Measurements from ENCODE around the gene DTNBP1.
A peak's percentile ranks its signal among the peaks of the same experiment; 100 is the strongest.
"Not testable (repeated sequence)": the region's sequence is repeated elsewhere in the genome, so short reads cannot be mapped to it uniquely, and the experiment has no call there.

Gene DTNBP1

DNA sequence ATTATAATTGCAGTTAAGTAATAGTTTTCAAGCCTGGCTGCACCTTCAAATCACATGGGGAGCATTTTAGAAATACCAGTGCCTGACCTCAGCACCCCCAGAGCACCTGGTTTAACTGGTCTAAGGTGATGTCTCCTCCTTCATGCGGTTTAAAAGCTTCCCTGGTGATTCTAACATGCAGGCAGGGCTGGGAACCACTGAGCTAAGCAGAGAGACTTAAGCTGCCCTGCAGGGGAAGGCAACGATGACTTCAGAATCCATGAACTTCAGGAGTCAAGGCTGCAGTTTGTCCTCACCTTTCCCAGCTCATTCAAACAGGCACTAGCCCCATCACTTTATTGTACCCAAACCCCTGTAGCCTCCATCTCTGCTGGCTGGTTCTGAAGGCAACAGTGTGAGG, 6.1 kb upstream of the DTNBP1 start:
- H3K9ac ChIP-seq (ENCODE audit: low read depth in 1 of 2, low read length in 2 of 2), result no peak overlapping the region
- H3K4me3 ChIP-seq (ENCODE audit: low read length in 2 of 2), result no peak overlapping the region
- H3K27me3 ChIP-seq (ENCODE audit: control insufficient read depth in 2 of 2, insufficient read depth in 2 of 2, low read length in 2 of 2), result no peaks in the 10 kb centered on the region
- H3K9me3 ChIP-seq (ENCODE audit: control insufficient read depth in 2 of 2, low read length in 2 of 2), result no peaks in the 10 kb centered on the region
- no peaks in the 10 kb centered on the region for H3K36me3 ChIP-seq (ENCODE audit: control insufficient read depth in 2 of 2, insufficient read depth in 2 of 2, low read length in 2 of 2)
- H3K27ac ChIP-seq (ENCODE audit: low read depth in 2 of 2, low read length in 2 of 2), result no peak overlapping the region
- H3K4me1 ChIP-seq (ENCODE audit: control insufficient read depth in 2 of 2, insufficient read depth in 2 of 2, low read length in 2 of 2), result no peaks in the 10 kb centered on the region

DNA sequence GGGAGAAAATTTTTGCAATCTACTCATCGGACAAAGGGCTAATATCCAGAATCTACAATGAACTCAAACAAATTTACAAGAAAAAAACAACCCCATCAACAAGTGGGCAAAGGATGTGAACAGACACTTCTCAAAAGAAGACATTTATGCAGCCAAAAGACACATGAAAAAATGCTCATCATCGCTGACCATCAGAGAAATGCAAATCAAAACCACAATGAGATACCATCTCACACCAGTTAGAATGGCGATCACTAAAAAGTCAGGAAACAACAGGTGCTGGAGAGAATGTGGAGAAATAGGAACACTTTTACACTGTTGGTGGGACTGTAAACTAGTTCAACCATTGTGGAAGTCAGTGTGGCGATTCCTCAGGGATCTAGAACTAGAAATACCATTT, 4.1 kb upstream of the DTNBP1 start:
- not testable (repeated sequence) for H3K27ac ChIP-seq (ENCODE audit: low read depth in 2 of 2, low read length in 2 of 2); H3K9ac ChIP-seq (ENCODE audit: low read depth in 1 of 2, low read length in 2 of 2); H3K4me3 ChIP-seq (ENCODE audit: low read length in 2 of 2); H3K9me3 ChIP-seq (ENCODE audit: control insufficient read depth in 2 of 2, low read length in 2 of 2); H3K27me3 ChIP-seq (ENCODE audit: control insufficient read depth in 2 of 2, insufficient read depth in 2 of 2, low read length in 2 of 2); H3K36me3 ChIP-seq (ENCODE audit: control insufficient read depth in 2 of 2, insufficient read depth in 2 of 2, low read length in 2 of 2); H3K4me1 ChIP-seq (ENCODE audit: control insufficient read depth in 2 of 2, insufficient read depth in 2 of 2, low read length in 2 of 2)

DNA sequence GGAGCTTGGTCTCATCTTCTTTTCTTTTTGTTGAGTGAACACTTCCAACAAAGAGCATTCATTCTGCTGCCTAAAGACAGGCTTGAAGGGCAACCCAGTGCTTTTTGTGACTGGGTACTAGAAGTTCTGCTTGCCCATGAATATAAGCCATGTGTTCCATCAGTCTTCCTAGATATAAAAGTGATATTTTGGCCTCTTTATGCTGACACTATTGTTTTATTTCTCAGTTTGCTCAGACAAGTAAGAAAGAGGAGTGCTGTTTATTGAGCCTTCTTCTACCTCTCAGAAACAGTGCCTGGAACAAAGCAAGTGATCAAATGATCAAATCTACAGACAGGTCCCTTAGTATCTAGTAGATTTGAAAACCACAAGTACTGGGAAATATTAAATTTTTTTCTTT, 2.4 kb upstream of the DTNBP1 start:
- Histone ChIP-seq H3K9me3 (ENCODE audit: control insufficient read depth in 2 of 2, low read length in 2 of 2) (no peaks in the 10 kb centered on the region), H3K27me3 (ENCODE audit: control insufficient read depth in 2 of 2, insufficient read depth in 2 of 2, low read length in 2 of 2) (no peaks in the 10 kb centered on the region), H3K36me3 (ENCODE audit: control insufficient read depth in 2 of 2, insufficient read depth in 2 of 2, low read length in 2 of 2) (no peaks in the 10 kb centered on the region), H3K4me1 (ENCODE audit: control insufficient read depth in 2 of 2, insufficient read depth in 2 of 2, low read length in 2 of 2) (peaks cover 0 to 11% of the 10 kb centered on the region in 2 donors), H3K4me3 (ENCODE audit: low read length in 2 of 2) (no peak overlapping the region), H3K9ac (ENCODE audit: low read depth in 1 of 2, low read length in 2 of 2) (no peak overlapping the region), H3K27ac (ENCODE audit: low read depth in 2 of 2, low read length in 2 of 2) (no peak overlapping the region)

DNA sequence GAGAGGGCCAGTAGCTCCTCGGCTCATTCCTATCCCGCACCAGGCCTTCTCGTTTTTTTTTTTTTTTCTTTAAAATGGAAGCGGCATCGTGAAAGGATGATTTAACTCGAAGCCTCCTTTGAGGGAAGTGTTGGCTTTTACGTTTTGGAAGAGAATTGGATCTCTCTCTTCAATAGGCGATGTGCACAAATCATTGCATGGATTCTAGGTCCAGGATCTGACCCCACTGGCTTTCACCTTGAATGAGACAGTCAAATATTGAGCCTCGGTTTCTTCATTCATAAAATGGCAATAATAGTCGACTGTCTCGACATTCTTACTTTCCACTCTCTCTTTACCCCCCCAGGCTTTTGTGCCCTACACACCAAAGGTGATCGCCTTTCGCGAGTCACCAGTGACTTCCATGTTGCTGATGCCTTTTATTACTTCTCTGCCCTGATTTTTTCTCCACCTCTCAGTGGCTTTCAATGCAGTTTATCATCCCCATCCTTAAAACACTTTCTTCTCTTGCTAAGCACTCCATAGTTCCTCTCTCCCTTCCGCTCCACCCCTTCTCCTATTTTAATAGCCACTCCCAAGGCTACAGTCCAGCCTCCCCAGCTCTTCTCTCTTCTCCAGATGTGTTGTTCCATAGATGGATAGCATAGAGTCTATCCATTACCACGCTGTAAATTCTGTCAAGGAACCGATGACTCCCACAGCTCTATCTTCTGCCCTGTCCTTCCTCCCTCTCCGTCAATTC, 473 bp upstream of the DTNBP1 start:
- Histone ChIP-seq H3K9me3 (ENCODE audit: control insufficient read depth in 2 of 2, low read length in 2 of 2) (no peaks in the 10 kb centered on the region), H3K36me3 (ENCODE audit: control insufficient read depth in 2 of 2, insufficient read depth in 2 of 2, low read length in 2 of 2) (no peaks in the 10 kb centered on the region), H3K4me1 (ENCODE audit: control insufficient read depth in 2 of 2, insufficient read depth in 2 of 2, low read length in 2 of 2) (peaks cover 0 to 11% of the 10 kb centered on the region in 2 donors), H3K4me3 (ENCODE audit: low read length in 2 of 2) (peak overlapping the region; percentile 83 to 84), H3K9ac (ENCODE audit: low read depth in 1 of 2, low read length in 2 of 2) (no peak overlapping the region), H3K27ac (ENCODE audit: low read depth in 2 of 2, low read length in 2 of 2) (peak overlapping the region in 1 of 2 donors; percentile 84), H3K27me3 (ENCODE audit: control insufficient read depth in 2 of 2, insufficient read depth in 2 of 2, low read length in 2 of 2) (no peaks in the 10 kb centered on the region)

DNA sequence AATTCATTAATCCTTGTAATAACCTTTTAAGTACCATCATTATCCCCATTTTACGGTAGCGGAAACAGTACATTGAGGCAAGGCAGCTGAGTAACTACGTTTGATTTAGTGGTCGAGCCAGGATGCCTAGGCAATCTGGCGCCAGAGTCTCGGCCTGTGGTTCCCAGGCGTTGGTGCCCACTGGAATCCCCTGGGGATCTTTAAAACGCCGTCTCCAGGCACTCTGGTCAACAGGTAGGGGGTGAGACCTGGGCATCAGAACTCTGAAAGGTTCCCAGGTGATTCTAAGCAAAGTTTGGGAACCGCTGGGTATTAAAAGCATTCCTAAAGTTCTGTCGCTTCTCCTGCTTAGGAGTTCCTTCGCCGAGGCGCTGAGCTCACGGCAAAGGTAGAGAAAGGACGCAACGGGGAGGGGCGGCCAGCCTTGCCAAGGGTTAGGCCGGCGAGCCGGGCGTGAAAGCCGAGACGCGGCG, 939 bp downstream of the DTNBP1 start:
- peaks cover 0 to 11% of the 10 kb centered on the region in 2 donors for H3K4me1 ChIP-seq (ENCODE audit: control insufficient read depth in 2 of 2, insufficient read depth in 2 of 2, low read length in 2 of 2)
- H3K9me3 ChIP-seq (ENCODE audit: control insufficient read depth in 2 of 2, low read length in 2 of 2), result no peaks in the 10 kb centered on the region
- H3K36me3 ChIP-seq (ENCODE audit: control insufficient read depth in 2 of 2, insufficient read depth in 2 of 2, low read length in 2 of 2), result no peaks in the 10 kb centered on the region
- peak overlapping the region; percentile 83 to 84 for H3K4me3 ChIP-seq (ENCODE audit: low read length in 2 of 2)
- H3K27me3 ChIP-seq (ENCODE audit: control insufficient read depth in 2 of 2, insufficient read depth in 2 of 2, low read length in 2 of 2), result no peaks in the 10 kb centered on the region
- H3K9ac ChIP-seq (ENCODE audit: low read depth in 1 of 2, low read length in 2 of 2), result peak overlapping the region; percentile 71 to 93
- peak overlapping the region; percentile 84 to 90 for H3K27ac ChIP-seq (ENCODE audit: low read depth in 2 of 2, low read length in 2 of 2)

DNA sequence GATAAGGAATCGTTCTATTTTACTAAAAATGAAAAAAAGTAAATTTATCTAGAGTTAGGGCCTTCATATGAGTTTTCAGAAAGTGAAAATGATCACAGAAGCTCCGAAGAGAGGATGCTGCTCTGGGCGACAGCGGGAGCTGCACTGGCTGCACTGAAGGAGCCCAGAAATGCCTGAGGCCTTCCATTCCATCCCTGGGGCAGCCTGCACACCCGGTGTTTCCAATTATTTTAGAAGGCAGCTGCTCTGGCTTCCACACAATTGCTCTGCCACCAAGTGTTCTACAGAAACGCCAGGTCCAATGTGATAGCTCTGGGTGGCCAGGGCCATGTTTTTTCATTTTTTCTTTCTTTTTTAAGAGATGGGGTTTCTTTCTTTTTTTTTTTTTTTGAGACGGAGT, 3.6 kb downstream of the DTNBP1 start:
- Histone ChIP-seq H3K27ac (ENCODE audit: low read depth in 2 of 2, low read length in 2 of 2) (no peak overlapping the region), H3K4me1 (ENCODE audit: control insufficient read depth in 2 of 2, insufficient read depth in 2 of 2, low read length in 2 of 2) (peaks cover 0 to 11% of the 10 kb centered on the region in 2 donors), H3K9me3 (ENCODE audit: control insufficient read depth in 2 of 2, low read length in 2 of 2) (no peaks in the 10 kb centered on the region), H3K36me3 (ENCODE audit: control insufficient read depth in 2 of 2, insufficient read depth in 2 of 2, low read length in 2 of 2) (no peaks in the 10 kb centered on the region), H3K9ac (ENCODE audit: low read depth in 1 of 2, low read length in 2 of 2) (no peak overlapping the region), H3K4me3 (ENCODE audit: low read length in 2 of 2) (no peak overlapping the region), H3K27me3 (ENCODE audit: control insufficient read depth in 2 of 2, insufficient read depth in 2 of 2, low read length in 2 of 2) (no peaks in the 10 kb centered on the region)

DNA sequence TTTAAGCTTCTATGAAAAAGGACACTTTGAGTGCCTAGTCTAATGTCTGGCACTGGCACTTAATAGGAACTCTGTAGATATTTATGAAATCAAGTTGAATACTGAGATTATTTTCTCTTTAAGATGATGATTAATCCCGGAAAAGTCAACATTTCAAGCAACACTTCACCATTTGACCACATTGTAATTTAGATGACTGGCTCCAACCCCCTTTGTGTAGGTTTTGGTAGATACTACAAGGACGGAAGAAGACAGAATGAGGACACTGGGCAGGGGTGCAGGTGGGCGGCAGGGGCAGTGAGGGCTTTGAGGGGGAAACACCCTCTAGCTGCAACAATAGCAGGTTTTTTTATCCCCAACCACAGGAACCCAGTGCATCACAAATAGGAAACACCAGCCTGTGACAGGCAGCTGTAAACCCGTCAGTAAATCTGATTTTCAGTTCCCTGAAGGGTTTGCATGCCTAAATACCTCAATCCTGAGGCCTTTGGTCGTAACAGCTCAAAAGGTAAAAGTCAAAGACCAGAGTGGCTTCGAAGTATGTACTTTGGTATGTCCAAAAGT, 4.6 kb downstream of the DTNBP1 start:
- no peak overlapping the region for H3K4me3 ChIP-seq (ENCODE audit: low read length in 2 of 2)
- no peak overlapping the region for H3K27ac ChIP-seq (ENCODE audit: low read depth in 2 of 2, low read length in 2 of 2)
- no peaks in the 10 kb centered on the region for H3K9me3 ChIP-seq (ENCODE audit: control insufficient read depth in 2 of 2, low read length in 2 of 2)
- peaks cover 0 to 7% of the 10 kb centered on the region in 2 donors for H3K4me1 ChIP-seq (ENCODE audit: control insufficient read depth in 2 of 2, insufficient read depth in 2 of 2, low read length in 2 of 2)
- H3K27me3 ChIP-seq (ENCODE audit: control insufficient read depth in 2 of 2, insufficient read depth in 2 of 2, low read length in 2 of 2), result no peaks in the 10 kb centered on the region
- no peak overlapping the region for H3K9ac ChIP-seq (ENCODE audit: low read depth in 1 of 2, low read length in 2 of 2)
- no peaks in the 10 kb centered on the region for H3K36me3 ChIP-seq (ENCODE audit: control insufficient read depth in 2 of 2, insufficient read depth in 2 of 2, low read length in 2 of 2)

DNA sequence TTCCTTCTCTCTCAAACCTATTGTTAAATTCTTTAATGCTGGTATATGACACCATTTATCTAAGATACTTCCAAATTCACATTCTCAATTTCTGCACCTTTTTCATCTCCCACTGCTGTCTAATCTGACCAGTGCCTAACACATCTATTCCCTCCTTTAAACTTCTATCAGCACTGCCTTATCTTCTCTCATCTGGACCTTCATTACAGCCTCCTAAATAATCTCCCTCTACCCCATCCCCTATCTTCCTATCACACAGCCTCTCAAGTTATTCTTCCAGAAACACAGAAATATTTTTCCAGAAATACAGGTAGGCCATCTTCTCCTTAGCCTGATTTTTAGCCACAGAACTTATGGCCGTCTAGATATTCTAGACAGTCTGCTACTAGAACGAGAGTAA, 5.5 kb downstream of the DTNBP1 start:
- Histone ChIP-seq H3K4me1 (ENCODE audit: control insufficient read depth in 2 of 2, insufficient read depth in 2 of 2, low read length in 2 of 2) (peaks cover 0 to 4% of the 10 kb centered on the region in 2 donors), H3K9ac (ENCODE audit: low read depth in 1 of 2, low read length in 2 of 2) (no peak overlapping the region), H3K9me3 (ENCODE audit: control insufficient read depth in 2 of 2, low read length in 2 of 2) (no peaks in the 10 kb centered on the region), H3K27ac (ENCODE audit: low read depth in 2 of 2, low read length in 2 of 2) (no peak overlapping the region), H3K4me3 (ENCODE audit: low read length in 2 of 2) (no peak overlapping the region), H3K36me3 (ENCODE audit: control insufficient read depth in 2 of 2, insufficient read depth in 2 of 2, low read length in 2 of 2) (no peaks in the 10 kb centered on the region), H3K27me3 (ENCODE audit: control insufficient read depth in 2 of 2, insufficient read depth in 2 of 2, low read length in 2 of 2) (no peaks in the 10 kb centered on the region)

DNA sequence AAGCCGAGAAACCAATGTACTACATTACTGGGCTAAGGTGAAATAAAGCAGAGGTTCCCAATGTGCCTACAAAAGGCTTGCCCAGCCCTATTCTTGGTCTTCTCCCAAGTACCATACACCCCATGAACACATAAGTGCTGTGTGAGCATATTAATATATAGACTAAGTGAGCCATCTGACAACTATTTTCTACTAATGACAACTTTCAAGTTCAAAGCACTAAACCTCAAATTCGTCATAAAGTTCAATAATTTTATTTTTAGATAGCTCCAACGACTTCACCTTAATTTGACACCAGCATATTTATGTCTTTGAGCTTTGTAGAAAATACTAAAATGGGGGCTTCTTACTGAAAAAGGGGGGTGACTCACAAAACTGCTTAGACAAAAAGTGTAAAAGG, 6.7 kb downstream of the DTNBP1 start:
- H3K36me3 ChIP-seq (ENCODE audit: control insufficient read depth in 2 of 2, insufficient read depth in 2 of 2, low read length in 2 of 2), result no peaks in the 10 kb centered on the region
- H3K4me1 ChIP-seq (ENCODE audit: control insufficient read depth in 2 of 2, insufficient read depth in 2 of 2, low read length in 2 of 2), result no peaks in the 10 kb centered on the region
- H3K9ac ChIP-seq (ENCODE audit: low read depth in 1 of 2, low read length in 2 of 2), result no peak overlapping the region
- H3K27me3 ChIP-seq (ENCODE audit: control insufficient read depth in 2 of 2, insufficient read depth in 2 of 2, low read length in 2 of 2), result no peaks in the 10 kb centered on the region
- H3K9me3 ChIP-seq (ENCODE audit: control insufficient read depth in 2 of 2, low read length in 2 of 2), result no peaks in the 10 kb centered on the region
- no peak overlapping the region for H3K4me3 ChIP-seq (ENCODE audit: low read length in 2 of 2)
- H3K27ac ChIP-seq (ENCODE audit: low read depth in 2 of 2, low read length in 2 of 2), result no peak overlapping the region

DNA sequence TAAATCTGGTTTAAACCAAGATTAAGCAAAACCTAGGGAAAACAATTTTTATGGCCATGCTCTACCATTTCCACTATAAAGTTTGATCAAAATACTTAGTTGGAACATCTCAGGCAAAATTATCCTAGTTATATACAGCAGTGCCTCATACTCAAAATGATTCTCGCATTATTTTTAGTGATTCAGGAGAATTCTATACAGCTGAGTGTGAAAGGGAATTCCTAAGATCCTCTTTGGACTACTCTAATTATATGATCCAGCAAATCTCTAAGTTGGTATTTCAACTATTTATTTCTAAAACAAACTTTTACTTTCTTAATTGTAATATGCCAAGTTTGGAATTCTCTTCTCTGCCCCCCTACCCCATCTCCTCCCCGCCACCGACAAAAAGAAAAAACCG, 8.6 kb downstream of the DTNBP1 start:
- Histone ChIP-seq H3K36me3 (ENCODE audit: control insufficient read depth in 2 of 2, insufficient read depth in 2 of 2, low read length in 2 of 2) (no peaks in the 10 kb centered on the region), H3K4me1 (ENCODE audit: control insufficient read depth in 2 of 2, insufficient read depth in 2 of 2, low read length in 2 of 2) (no peaks in the 10 kb centered on the region), H3K27me3 (ENCODE audit: control insufficient read depth in 2 of 2, insufficient read depth in 2 of 2, low read length in 2 of 2) (no peaks in the 10 kb centered on the region)

More for the DNA sequence above, 8.6 kb downstream of the DTNBP1 start:
- H3K4me3 ChIP-seq (ENCODE audit: low read length in 2 of 2), result no peak overlapping the region
- no peaks in the 10 kb centered on the region for H3K9me3 ChIP-seq (ENCODE audit: control insufficient read depth in 2 of 2, low read length in 2 of 2)
- H3K27ac ChIP-seq (ENCODE audit: low read depth in 2 of 2, low read length in 2 of 2), result no peak overlapping the region
- H3K9ac ChIP-seq (ENCODE audit: low read depth in 1 of 2, low read length in 2 of 2), result no peak overlapping the region

Measured in mucosa of rectum (tissue), 2 donors.